Smooth muscle cell (in vitro differentiated cells): Measurements from ENCODE around the gene FUT1. TPM values are rescaled to one million over a fixed set of nuclear protein-coding genes. Genes with fewer than 3 reads are reported as not detected.
A peak's percentile ranks its signal among the peaks of the same experiment; 100 is the strongest.

Experiments
- DNase-seq: peaks from one replicate; lab custom pipeline; 2025; ENCODE audit not compliant: unreplicated experiment; lab: John Stamatoyannopoulos, UW
- H2AFZ ChIP-seq: fragments of 200-600 bp; sonication (generic); 2 replicates; pipeline ENCODE4 v1.6.0; 2016; ENCODE audit warnings: antibody characterized with exemption, low read depth, mild to moderate bottlenecking
- H3F3A ChIP-seq: fragments of 200-600 bp; sonication (generic); 2 replicates; pipeline ENCODE4 v1.6.0; 2017; ENCODE audit warnings: antibody characterized with exemption, low read depth
- H3K27ac ChIP-seq: fragments of 200-600 bp; sonication (generic); 2 replicates; pipeline ENCODE4 v1.5.1; 2016; ENCODE audit warnings: low read depth, mild to moderate bottlenecking
- H3K27me3 ChIP-seq: fragments of 200-600 bp; sonication (generic); 2 replicates; pipeline ENCODE4 v1.6.1; 2016; ENCODE audit warnings: low read depth, mild to moderate bottlenecking
- H3K36me3 ChIP-seq: fragments of 200-600 bp; sonication (generic); 2 replicates; pipeline ENCODE4 v1.5.1; 2016; ENCODE audit warnings: low read depth
- H3K4me1 ChIP-seq: fragments of 200-600 bp; sonication (generic); 2 replicates; pipeline ENCODE4 v1.5.1; 2016; ENCODE audit warnings: low read depth
- H3K4me2 ChIP-seq: fragments of 200-600 bp; sonication (generic); 2 replicates; pipeline ENCODE4 v1.6.0; 2016; ENCODE audit warnings: mild to moderate bottlenecking
- H3K4me3 ChIP-seq: fragments of 200-600 bp; sonication (generic); 2 replicates; pipeline ENCODE4 v1.5.1; 2016; ENCODE audit warnings: mild to moderate bottlenecking
- H3K79me2 ChIP-seq: fragments of 200-600 bp; sonication (generic); 2 replicates; pipeline ENCODE4 v1.6.0; 2016; ENCODE audit warnings: low read depth, mild to moderate bottlenecking
- H3K9ac ChIP-seq: fragments of 200-600 bp; sonication (generic); 2 replicates; pipeline ENCODE4 v1.6.0; 2016; ENCODE audit warnings: low read depth
- H3K9me3 ChIP-seq: fragments of 200-600 bp; sonication (generic); replicated peaks from 2 replicates; pipeline ENCODE4 v1.5.1; 2016; ENCODE audit warnings: low read depth
- H4K20me1 ChIP-seq: fragments of 200-600 bp; sonication (generic); 2 replicates; pipeline ENCODE4 v1.6.0; 2016; ENCODE audit warnings: low read depth
- WGBS: methylation state at CpG from one replicate; pipeline ENCODE4 v1.1.7; 2016; ENCODE audit warnings: low lambda C conversion rate; 5-methylcytosine and 5-hydroxymethylcytosine counted together
- polyA plus RNA-seq: library from polyadenylated mRNA; unstranded; fragments of >200 nt; fragmentation: Nextera tagmentation; extraction: Ambion mirVana; gene quantifications from 2 replicates; pipeline ENCODE4 v1.2.1, GENCODE V29; 2016
- total RNA-seq: library from RNA; depleted of rRNA; stranded (reverse); fragments of >200 nt; gene quantifications from 2 replicates; pipeline ENCODE4 v1.2.3, GENCODE V29; 2014
- TF ChIP-seq, protein P1 (sequence below): fragments of 200-600 bp; sonication (generic); IDR thresholded peaks from 2 replicates; pipeline ENCODE4 v1.5.1; 2017; ENCODE audit warnings: borderline replicate concordance, mild to moderate bottlenecking, antibody characterized with exemption; ENCODE audit not compliant: insufficient read depth, poor library complexity, severe bottlenecking

Gene FUT1
- total and polyA plus RNA-seq, 2 experiments from 2014 or later: 0.51 to 0.58 TPM

DNA sequence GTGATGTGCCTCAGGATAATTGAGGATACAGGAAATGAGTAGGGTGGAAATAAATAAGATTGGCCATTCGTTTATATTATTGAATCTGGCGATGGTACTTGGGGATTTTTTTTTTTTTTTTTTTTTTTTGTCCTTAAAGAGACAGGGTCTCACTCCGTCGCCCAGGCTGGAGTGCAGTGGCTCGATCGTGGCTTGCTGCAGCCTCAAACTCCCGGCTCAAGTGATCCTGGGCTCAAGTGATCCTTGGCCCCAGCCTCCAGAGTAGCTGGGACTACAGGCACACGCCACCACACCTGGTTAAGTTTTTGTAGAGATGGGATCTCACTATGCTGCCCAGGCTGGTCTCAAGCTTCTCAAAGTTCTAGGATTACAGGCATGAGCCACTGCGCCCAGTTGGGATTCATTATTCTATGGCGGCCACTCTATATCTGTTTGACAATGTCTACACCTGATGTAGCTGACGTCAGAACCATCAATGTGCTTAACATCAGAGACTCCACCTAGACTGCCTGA lies 30.2 kb downstream of the FUT1 start:
- Histone ChIP-seq H4K20me1 (no peaks in the 10 kb centered on the region), H3K4me2 (no peak overlapping the region), H3K9me3 (no peaks in the 10 kb centered on the region), H3K36me3 (no peaks in the 10 kb centered on the region), H2AFZ (no peak overlapping the region), H3K27me3 (no peaks in the 10 kb centered on the region), H3F3A (peaks cover 1% of the 10 kb centered on the region), H3K27ac (no peak overlapping the region), H3K79me2 (no peaks in the 10 kb centered on the region), H3K4me3 (no peak overlapping the region), H3K9ac (no peak overlapping the region), H3K4me1 (peaks cover 1% of the 10 kb centered on the region)
- DNase-seq: no peak
- WGBS: 94% methylated on average over 11 of the region's 11 CpGs
- TF ChIP-seq, protein P1, sequence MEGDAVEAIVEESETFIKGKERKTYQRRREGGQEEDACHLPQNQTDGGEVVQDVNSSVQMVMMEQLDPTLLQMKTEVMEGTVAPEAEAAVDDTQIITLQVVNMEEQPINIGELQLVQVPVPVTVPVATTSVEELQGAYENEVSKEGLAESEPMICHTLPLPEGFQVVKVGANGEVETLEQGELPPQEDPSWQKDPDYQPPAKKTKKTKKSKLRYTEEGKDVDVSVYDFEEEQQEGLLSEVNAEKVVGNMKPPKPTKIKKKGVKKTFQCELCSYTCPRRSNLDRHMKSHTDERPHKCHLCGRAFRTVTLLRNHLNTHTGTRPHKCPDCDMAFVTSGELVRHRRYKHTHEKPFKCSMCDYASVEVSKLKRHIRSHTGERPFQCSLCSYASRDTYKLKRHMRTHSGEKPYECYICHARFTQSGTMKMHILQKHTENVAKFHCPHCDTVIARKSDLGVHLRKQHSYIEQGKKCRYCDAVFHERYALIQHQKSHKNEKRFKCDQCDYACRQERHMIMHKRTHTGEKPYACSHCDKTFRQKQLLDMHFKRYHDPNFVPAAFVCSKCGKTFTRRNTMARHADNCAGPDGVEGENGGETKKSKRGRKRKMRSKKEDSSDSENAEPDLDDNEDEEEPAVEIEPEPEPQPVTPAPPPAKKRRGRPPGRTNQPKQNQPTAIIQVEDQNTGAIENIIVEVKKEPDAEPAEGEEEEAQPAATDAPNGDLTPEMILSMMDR: no peak

DNA sequence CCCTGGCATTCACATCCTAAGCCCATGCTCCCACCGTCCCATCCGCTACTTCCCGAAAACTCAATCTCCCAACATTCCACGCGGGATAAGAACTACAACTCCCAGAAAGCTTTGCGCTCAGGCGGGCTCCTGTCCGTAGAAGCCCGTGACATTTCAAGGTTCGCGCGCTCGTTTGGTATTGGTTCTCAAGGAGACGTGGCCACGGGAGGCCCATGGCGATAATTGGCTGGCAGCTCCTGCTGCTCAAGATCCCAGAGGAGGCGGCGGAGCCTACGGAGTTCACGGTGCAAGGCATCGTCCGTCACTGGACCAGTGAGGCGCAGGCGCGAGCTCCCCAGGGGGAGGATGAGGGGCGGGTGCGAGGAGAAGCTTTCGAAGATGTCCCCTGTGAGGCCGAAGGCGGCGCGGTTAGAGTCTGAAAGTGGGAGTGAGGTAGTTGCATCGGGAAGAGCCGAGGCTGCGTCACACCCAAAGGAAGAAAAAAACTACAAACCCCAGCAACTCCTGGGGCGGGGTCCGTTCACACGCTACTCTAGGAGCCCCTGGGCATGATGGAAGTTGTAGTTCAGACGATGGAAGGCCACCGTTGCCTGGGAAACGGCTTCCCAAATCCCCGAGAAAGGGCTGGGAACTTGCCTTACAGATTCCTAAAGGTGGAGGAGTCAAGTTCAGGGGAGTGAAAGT lies 31.7 kb downstream of the FUT1 start:
- peaks cover 8% of the 10 kb centered on the region for H3F3A ChIP-seq
- no peaks in the 10 kb centered on the region for H3K27me3 ChIP-seq
- peak overlapping the region; percentile 79 for H3K27ac ChIP-seq
- H4K20me1 ChIP-seq: no peaks in the 10 kb centered on the region
- under 1% methylated on average over 40 of the region's 42 CpGs for WGBS
- H3K4me1 ChIP-seq: peaks cover 11% of the 10 kb centered on the region
- peak overlapping the region; percentile 85 for H3K4me2 ChIP-seq
- peak overlapping the region; percentile 66 for H3K9ac ChIP-seq
- TF ChIP-seq, protein P1: no peak
- H3K36me3 ChIP-seq: no peaks in the 10 kb centered on the region
- H3K79me2 ChIP-seq: no peaks in the 10 kb centered on the region
- H3K9me3 ChIP-seq: no peaks in the 10 kb centered on the region
- peak overlapping the region; percentile 80 for H3K4me3 ChIP-seq
- H2AFZ ChIP-seq: peak overlapping the region; percentile 77
- DNase-seq: peak; percentile 90

DNA sequence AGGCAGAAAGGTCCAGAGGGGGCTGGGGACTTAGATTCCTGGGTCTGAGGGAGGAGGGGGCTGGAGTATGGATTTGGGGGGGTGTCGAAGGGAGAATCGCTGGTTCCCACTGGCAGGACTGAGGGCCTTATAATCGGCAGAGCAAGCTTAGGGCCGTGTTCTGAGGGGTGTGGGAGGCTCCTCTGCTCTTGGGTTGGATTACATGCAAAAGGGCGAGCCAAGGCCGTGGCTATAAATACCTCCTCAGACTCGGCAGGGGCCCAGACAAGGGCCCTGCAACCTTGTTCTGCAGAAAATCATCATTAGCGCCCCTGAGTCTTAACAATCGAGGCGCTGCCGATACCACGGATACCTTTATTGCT lies 32.2 kb downstream of the FUT1 start:
- H3K9ac ChIP-seq: no peak overlapping the region
- peaks cover 11% of the 10 kb centered on the region for H3K4me1 ChIP-seq
- 36% methylated on average over 11 of the region's 12 CpGs for WGBS
- no peak overlapping the region for H3K27ac ChIP-seq
- no peaks in the 10 kb centered on the region for H3K79me2 ChIP-seq
- peak overlapping the region; percentile 80 for H3K4me3 ChIP-seq
- H3K9me3 ChIP-seq: no peaks in the 10 kb centered on the region
- peaks cover 8% of the 10 kb centered on the region for H3F3A ChIP-seq
- H4K20me1 ChIP-seq: no peaks in the 10 kb centered on the region
- TF ChIP-seq, protein P1: no peak
- no peaks in the 10 kb centered on the region for H3K36me3 ChIP-seq
- peak overlapping the region; percentile 85 for H3K4me2 ChIP-seq
- H2AFZ ChIP-seq: peak overlapping the region; percentile 77
- no peak for DNase-seq
- H3K27me3 ChIP-seq: no peaks in the 10 kb centered on the region
